OCI-LY7 (cell line): ENCODE results near the gene CDKL5. TPM values are rescaled to one million over a fixed set of nuclear protein-coding genes. Genes with fewer than 3 reads are reported as not detected.
A peak's percentile ranks its signal among the peaks of the same experiment; 100 is the strongest.

ENCODE experiments used
- BruUV-seq: library from RNA; stranded (reverse); fragments of 400-500 nt; replicated peaks from 2 replicates; lab custom pipeline; 2021; lab: Mats Ljungman, UMichigan
- CTCF ChIA-PET: fragments of 300-600 bp; sonication (Branson Sonifier 250); formaldehyde crosslinking; loops from one replicate; lab custom pipeline; 2022; ENCODE audit warnings: antibody characterized with exemption; ENCODE audit not compliant: unreplicated experiment; lab: Charles Lee
- POLR2A ChIA-PET: fragments of 300-600 bp; sonication (Branson Sonifier 250); formaldehyde crosslinking; loops from one replicate; lab custom pipeline; 2022; ENCODE audit warnings: antibody characterized with exemption; lab: Charles Lee
- DNase-seq: peaks from one replicate; pipeline ENCODE4 v3.0.0-alpha.2; 2015; ENCODE audit warnings: low spot score
- H2AFZ ChIP-seq: fragments of 200-600 bp; sonication (generic), shearing (Covaris generic); 2 replicates; pipeline ENCODE4 v1.6.1; 2014; ENCODE audit warnings: mild to moderate bottlenecking, antibody characterized with exemption, low read length, moderate library complexity
- H3K27ac ChIP-seq: fragments of 200-600 bp; sonication (generic); 2 replicates; pipeline ENCODE4 v1.5.1; 2014; ENCODE audit warnings: mixed run types, low read depth, mild to moderate bottlenecking, moderate library complexity, low read length, inconsistent platforms; ENCODE audit not compliant: poor library complexity, severe bottlenecking
- H3K36me3 ChIP-seq: fragments of 200-600 bp; sonication (generic); 2 replicates; pipeline ENCODE4 v1.6.1; 2014; ENCODE audit warnings: mild to moderate bottlenecking, antibody characterized with exemption, low read length, moderate library complexity, mixed read lengths; ENCODE audit not compliant: insufficient read depth
- H3K4me1 ChIP-seq: fragments of 200-600 bp; sonication (generic); 2 replicates; pipeline ENCODE4 v1.5.1; 2014; ENCODE audit warnings: mild to moderate bottlenecking, low read length; ENCODE audit not compliant: insufficient read depth, poor library complexity, severe bottlenecking
- H3K4me2 ChIP-seq: fragments of 200-600 bp; sonication (generic); 2 replicates; pipeline ENCODE4 v1.6.1; 2014; ENCODE audit warnings: mild to moderate bottlenecking, low read length
- H3K4me3 ChIP-seq: fragments of 200-600 bp; sonication (generic); 2 replicates; pipeline ENCODE4 v1.5.1; 2014; ENCODE audit warnings: mild to moderate bottlenecking, low read depth, low read length; ENCODE audit not compliant: poor library complexity, severe bottlenecking
- H3K79me2 ChIP-seq: fragments of 200-600 bp; sonication (generic); 2 replicates; pipeline ENCODE4 v1.6.1; 2016; ENCODE audit warnings: low read depth, mild to moderate bottlenecking, low read length, moderate library complexity, mixed read lengths; ENCODE audit not compliant: insufficient read depth
- H3K9me2 ChIP-seq: fragments of 200-600 bp; sonication (generic); 2 replicates; pipeline ENCODE4 v1.6.1; 2016; ENCODE audit warnings: mild to moderate bottlenecking, low read length, mixed read lengths; ENCODE audit not compliant: insufficient read depth
- H3K9me3 ChIP-seq: fragments of 200-600 bp; sonication (generic); 2 replicates; pipeline ENCODE4 v1.6.1; 2014; ENCODE audit warnings: mild to moderate bottlenecking, mixed run types, low read length, mixed read lengths
- H4K20me1 ChIP-seq: fragments of 200-600 bp; sonication (generic); 2 replicates; pipeline ENCODE4 v1.6.1; 2014; ENCODE audit warnings: mild to moderate bottlenecking, antibody characterized with exemption, low read length, moderate library complexity, mixed read lengths; ENCODE audit not compliant: insufficient read depth
- EZH2phosphoT487 ChIP-seq: fragments of 200-600 bp; sonication (generic); IDR thresholded peaks from 2 replicates; pipeline ENCODE4 v1.6.1; 2018; ENCODE audit warnings: low read depth, borderline replicate concordance, mild to moderate bottlenecking, mixed run types, antibody characterized with exemption, low read length, moderate library complexity, mixed read lengths
- intact Hi-C: fragments of 100-400 bp; cut with micrococcal nuclease; formaldehyde crosslinking; loops from one replicate; pipeline ENCODE4 v1.10.0; 2022; ENCODE audit not compliant: unreplicated experiment
- total RNA-seq, 2 experiments: library from RNA; depleted of rRNA in 1 of 2; stranded (reverse); fragments of >200 nt in 1 of 2; shearing (Covaris generic) in 1 of 2; gene quantifications; 2 replicates each; pipeline ENCODE4 v1.2.3, GENCODE V29; 2014 to 2022
- TF ChIP-seq, protein P1 (sequence below): fragments of 200-600 bp; sonication (generic); conservative IDR thresholded peaks from 2 replicates; pipeline ENCODE4 v1.5.1; 2014; ENCODE audit warnings: mild to moderate bottlenecking, antibody characterized with exemption, low read length, moderate library complexity, mixed read lengths

Gene CDKL5
- total RNA-seq, 2 experiments from 2014 or later, result 1.3 to 2.0 TPM

DNA sequence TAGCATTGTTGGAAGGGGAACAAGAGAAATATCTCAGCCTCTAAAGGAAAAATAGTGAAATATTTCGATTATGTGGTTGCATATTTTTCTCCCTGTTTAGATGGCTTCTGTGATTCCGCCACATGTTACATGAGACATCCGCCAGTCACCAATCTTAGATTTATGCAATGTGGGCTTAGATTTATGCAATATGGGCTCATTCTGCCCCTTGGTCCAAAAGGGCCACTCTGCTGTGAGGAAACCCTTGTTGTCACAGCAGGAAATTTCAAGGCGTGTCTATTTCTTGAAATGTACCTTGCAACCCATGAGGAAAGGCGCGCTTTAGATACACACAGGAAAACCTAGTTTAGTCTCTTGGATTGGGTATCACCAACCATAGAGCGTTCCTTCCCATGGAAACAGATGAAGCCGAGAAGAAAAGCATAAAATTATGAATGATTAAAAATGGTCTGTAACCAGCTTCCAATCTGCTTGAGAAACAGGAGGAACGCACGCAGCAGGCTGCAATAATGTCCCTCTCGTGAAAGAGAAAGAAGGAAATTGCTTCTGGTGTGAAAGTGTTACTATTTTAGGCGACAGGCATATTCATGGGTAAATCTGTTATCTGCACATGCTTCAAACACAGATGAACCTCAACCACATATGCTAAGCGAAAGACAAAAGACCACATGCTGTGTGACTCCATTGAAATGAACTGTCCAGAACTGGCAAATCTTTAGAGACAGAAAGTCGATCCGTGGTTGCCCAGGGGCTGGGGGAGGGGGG is 242.8 kb downstream of the CDKL5 start:
- CTCF ChIA-PET, result no interaction called here

DNA sequence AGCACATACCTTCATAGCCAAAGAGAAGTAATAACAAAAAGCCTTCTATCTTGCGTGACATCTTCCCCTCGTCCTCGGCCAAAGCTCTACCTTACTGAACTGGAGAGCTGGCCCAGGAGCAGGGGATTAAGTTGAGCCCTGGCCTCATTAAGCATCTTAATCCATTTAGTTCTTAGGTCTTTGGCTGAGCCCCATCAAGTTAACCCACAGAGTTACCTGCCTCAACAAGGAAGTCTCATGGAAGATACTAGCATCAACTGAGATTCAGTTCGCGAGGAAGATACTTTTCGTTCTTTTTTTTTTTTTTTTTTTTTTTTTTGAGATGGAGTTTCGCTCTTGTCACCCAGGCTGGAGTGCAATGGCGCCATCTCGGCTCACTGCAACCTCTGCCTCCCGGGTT is 246.6 kb downstream of the CDKL5 start, which contains the start of gene RS1:
Gene RS1 (minus strand): TSS at position 101 of the 400 bp plus-strand sequence. CDS start 40 bp downstream, at position 61.
- ChIA-PET CTCF (no interaction called here), POLR2A (no interaction called here)
- H3K4me2 ChIP-seq, result no peak within 1 kb of the TSS
- H3K9me3 ChIP-seq, result no peaks in the 10 kb centered on the region
- H3K9me2 ChIP-seq, result no peaks in the 10 kb centered on the region
- H2AFZ ChIP-seq, result no peak within 1 kb of the TSS
- no peaks in the 10 kb centered on the region for H3K79me2 ChIP-seq
- H4K20me1 ChIP-seq, result no peaks in the 10 kb centered on the region
- H3K4me3 ChIP-seq, result no peak within 1 kb of the TSS
- no peaks in the 10 kb centered on the region for H3K36me3 ChIP-seq
- no peaks in the 10 kb centered on the region for H3K4me1 ChIP-seq
- DNase-seq, result no peak
- BruUV-seq, result no TSS peak
- no peak for TF ChIP-seq EZH2phosphoT487
- TF ChIP-seq, protein P1, sequence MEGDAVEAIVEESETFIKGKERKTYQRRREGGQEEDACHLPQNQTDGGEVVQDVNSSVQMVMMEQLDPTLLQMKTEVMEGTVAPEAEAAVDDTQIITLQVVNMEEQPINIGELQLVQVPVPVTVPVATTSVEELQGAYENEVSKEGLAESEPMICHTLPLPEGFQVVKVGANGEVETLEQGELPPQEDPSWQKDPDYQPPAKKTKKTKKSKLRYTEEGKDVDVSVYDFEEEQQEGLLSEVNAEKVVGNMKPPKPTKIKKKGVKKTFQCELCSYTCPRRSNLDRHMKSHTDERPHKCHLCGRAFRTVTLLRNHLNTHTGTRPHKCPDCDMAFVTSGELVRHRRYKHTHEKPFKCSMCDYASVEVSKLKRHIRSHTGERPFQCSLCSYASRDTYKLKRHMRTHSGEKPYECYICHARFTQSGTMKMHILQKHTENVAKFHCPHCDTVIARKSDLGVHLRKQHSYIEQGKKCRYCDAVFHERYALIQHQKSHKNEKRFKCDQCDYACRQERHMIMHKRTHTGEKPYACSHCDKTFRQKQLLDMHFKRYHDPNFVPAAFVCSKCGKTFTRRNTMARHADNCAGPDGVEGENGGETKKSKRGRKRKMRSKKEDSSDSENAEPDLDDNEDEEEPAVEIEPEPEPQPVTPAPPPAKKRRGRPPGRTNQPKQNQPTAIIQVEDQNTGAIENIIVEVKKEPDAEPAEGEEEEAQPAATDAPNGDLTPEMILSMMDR, result no peak
- intact Hi-C loops, result loop anchor here (10.0 kb wide), 2 partner anchors 247 to 313 kb away; partner anchors contain the start of genes CDKL5 and PHKA2
- H3K27ac ChIP-seq, result no peak within 1 kb of the TSS

More for the DNA sequence above, 242.8 kb downstream of the CDKL5 start:
- H3K9me3 ChIP-seq, result no peaks in the 10 kb centered on the region
- no peak overlapping the region for H2AFZ ChIP-seq
- no peaks in the 10 kb centered on the region for H4K20me1 ChIP-seq
- H3K36me3 ChIP-seq, result no peaks in the 10 kb centered on the region
- no peaks in the 10 kb centered on the region for H3K9me2 ChIP-seq
- H3K79me2 ChIP-seq, result no peaks in the 10 kb centered on the region
- H3K4me3 ChIP-seq, result no peak overlapping the region
- no peak overlapping the region for H3K4me2 ChIP-seq
- no TSS peak for BruUV-seq
- TF ChIP-seq EZH2phosphoT487, result no peak
- TF ChIP-seq, protein P1, result no peak
- DNase-seq, result no peak
- POLR2A ChIA-PET, result no interaction called here
- intact Hi-C loops, result no loop called here
- no peak overlapping the region for H3K27ac ChIP-seq
- H3K4me1 ChIP-seq, result no peaks in the 10 kb centered on the region

- no peaks in the 10 kb centered on the region for H3K36me3 ChIP-seq
- H2AFZ ChIP-seq, result peak overlapping the region; percentile 97
- peak overlapping the region; percentile 52 for H3K27ac ChIP-seq
- TF ChIP-seq, protein P1, result no peak
- TF ChIP-seq EZH2phosphoT487, result no peak
- no peaks in the 10 kb centered on the region for H3K9me2 ChIP-seq
- no peaks in the 10 kb centered on the region for H3K4me1 ChIP-seq
- no peak for DNase-seq
- H3K4me2 ChIP-seq, result peak overlapping the region; percentile 89
- no peaks in the 10 kb centered on the region for H4K20me1 ChIP-seq
- intact Hi-C loops, result loop anchor here (10.0 kb wide), 2 partner anchors 250 to 310 kb away; partner anchors contain the start of genes CDKL5 and PHKA2
- CTCF ChIA-PET, result no interaction called here
- no TSS peak for BruUV-seq
- H3K4me3 ChIP-seq, result peak overlapping the region; percentile 68
- H3K9me3 ChIP-seq, result no peaks in the 10 kb centered on the region
- no peaks in the 10 kb centered on the region for H3K79me2 ChIP-seq
- POLR2A ChIA-PET, result no interaction called here
Observed at GRCh38 chrX:18674417-18674787, 249.0 kb downstream of the CDKL5 start.
